Heart left ventricle (tissue), 13 donors: ENCODE data around the gene SAP30.

Source experiments
- CTCF ChIP-seq, 12 donors: fragments of 200-600 bp; sonication (generic) in 4 of 12; IDR thresholded peaks; one replicate each; pipeline versions ENCODE4 v1.5.0 to v1.8.0; 2018 to 2022; ENCODE audit warnings: antibody characterized with exemption in 12 of 12, mild to moderate bottlenecking in 5 of 12
- POLR2A ChIP-seq, 2 donors: fragments of 450-650 bp; IDR thresholded peaks; one replicate each; pipeline ENCODE4 v1.6.1; 2017; ENCODE audit warnings: antibody characterized with exemption in 2 of 2, mild to moderate bottlenecking in 2 of 2, moderate library complexity in 2 of 2
- donor health status: ischemic (EF 13 %, LVEDD 7.1; RV severe dilation, severe dysfunction).
- donor health status: DM: no; HTN: yes; CAD: no.
- donor health status: DM: no; HTN: no; CAD: no.
- donor health status: ischemic (EF 25% LVEDD 6.9; RV normal size, moderate dysfunction).
- donor health status: ischemic (EF 25% LVEDD 5.7; RV mildly dilated, moderate dysfunction).
- donor health status: ischemic (EF 35%, LVEDD 5.7; RV mildly dilated, moderate dysfunction).
- donor health status: nonischemic (EF 11% LVEDD 7.7; RV severe dilation, severe dysfunction).
- donor health status: DM: yes; HTN: yes; CAD: no.
- donor health status: PGD.
- donor health status: ischemic (EF 29% LVEDD 5.4; RV normal size, mild dysfunction).
- donor health status: nonischemic (EF 23%, LVEDD 6.1; RV moderate dilation, normal function).

GRCh38 chr4:173420324-173420752, 49.6 kb downstream of the SAP30 start:
- peak; percentile 25 to 68 (median 54) for TF ChIP-seq CTCF (IDR thresholded peaks at IDR 0.05)
- TF ChIP-seq POLR2A (IDR thresholded peaks at IDR 0.05): no peak
